NCI-H187 treated with DMSO at 0.1 percent for 48 hours (cell line): ENCODE measurements around the gene LONRF3.

ENCODE experiments used
- DNase-seq: peaks from one replicate; lab custom pipeline; 2025; lab: John Stamatoyannopoulos, UW

LONRF3 gene

GRCh38 chrX:119036107-119037029 is 62.0 kb downstream of the LONRF3 start:
- no peak for DNase-seq

DNA sequence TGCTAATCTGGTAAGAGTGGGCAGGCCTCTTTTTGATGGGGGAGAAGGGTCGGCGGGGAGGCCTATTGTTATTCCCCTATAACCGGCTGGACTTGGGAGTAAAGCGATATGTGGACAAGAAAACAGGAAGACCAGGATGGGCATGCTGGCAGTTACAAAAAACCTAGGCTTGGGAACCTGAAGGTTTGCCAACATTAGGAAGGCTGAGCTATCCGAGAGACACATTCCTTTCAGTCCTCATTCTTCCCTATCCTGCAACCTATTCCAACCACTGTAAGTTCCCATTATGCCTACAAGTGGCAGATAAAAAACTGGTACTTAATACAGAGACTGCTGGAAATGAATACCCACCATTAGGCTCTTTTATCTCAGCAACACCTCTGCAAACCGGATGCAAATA is 66.0 kb downstream of the LONRF3 start:
- DNase-seq, result no peak

DNA sequence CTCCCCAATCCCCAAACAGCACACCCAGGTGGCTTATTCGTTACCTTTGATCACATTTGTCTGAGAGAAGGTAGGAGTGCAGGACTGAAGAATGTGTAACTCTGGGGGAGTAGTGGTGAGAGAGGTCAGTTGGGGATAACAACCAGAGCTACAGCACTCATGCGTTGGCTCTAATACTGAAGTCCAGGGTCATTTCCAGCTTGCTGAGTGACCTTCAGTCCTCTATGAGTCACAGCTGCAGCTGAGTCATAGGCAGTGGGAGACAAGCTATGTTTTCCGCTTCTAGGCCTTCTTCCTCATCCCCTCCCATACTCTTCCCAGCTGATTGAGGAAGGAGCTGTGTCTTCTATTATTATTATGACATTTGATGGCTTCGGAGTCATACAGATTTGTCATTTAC is 66.8 kb downstream of the LONRF3 start:
- no peak for DNase-seq

GRCh38 chrX:119042040-119042439 is 67.6 kb downstream of the LONRF3 start:
- no peak for DNase-seq

GRCh38 chrX:119042996-119043395 is 68.6 kb downstream of the LONRF3 start:
- no peak for DNase-seq

DNA sequence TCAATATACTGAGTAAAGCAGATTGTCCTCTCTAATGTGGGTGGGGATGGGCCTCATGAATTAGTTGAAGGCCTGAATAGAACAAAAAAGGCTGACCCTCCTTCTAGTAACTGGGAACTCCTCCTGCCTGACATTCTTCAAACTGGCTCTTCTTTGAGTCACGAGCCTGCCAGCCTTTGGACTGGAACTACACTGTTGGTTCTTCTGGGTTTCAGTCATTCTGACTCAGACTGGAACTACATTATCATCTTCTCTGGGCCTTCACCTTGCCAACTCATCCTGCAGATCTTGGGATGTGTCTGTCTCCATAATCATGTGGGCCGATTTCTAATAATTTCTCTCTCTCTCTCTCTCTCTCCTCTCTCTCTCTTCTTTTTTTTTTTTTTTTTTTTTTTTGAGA is 71.5 kb downstream of the LONRF3 start:
- DNase-seq, result no peak

- DNase-seq, result no peak
Observed at GRCh38 chrX:119055687-119056086, 81.3 kb downstream of the LONRF3 start.

GRCh38 chrX:119062750-119063374 is 88.4 kb downstream of the LONRF3 start:
- no peak for DNase-seq

DNA sequence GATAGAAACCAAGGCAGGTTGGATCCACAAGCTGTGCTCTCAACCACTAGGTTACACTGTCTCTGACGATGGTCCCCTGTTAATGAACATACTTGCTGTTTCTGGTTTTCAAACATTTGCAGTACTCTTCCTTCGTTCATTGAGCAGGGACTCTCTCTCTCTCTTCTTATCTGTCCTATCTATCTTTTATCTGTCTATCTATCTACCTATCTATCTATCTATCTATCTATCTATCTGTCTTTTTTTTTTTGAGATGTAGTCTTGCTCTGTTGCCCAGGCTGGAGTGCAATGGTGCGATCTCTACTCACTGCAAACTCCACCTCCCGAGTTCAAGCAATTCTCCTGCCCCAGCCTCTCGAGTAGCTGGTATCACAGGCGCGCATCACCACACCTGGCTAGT is 89.0 kb downstream of the LONRF3 start:
- no peak for DNase-seq

GRCh38 chrX:119067023-119067739 is 92.8 kb downstream of the LONRF3 start:
- no peak for DNase-seq
